MM.1S (cell line): Measurements from ENCODE around the gene BMP7.

Source experiments
- DNase-seq: peaks from one replicate; pipeline ENCODE4 v3.0.0-alpha.2; 2015
- H2AFZ ChIP-seq: fragments of 300-600 bp; sonication (generic); 2 replicates; pipeline ENCODE4 v1.6.0; 2016; ENCODE audit warnings: antibody characterized with exemption, low read length
- H3F3A ChIP-seq: fragments of 300-600 bp; sonication (generic); 2 replicates; pipeline ENCODE4 v1.6.1; 2016; ENCODE audit warnings: mild to moderate bottlenecking, antibody characterized with exemption, low read length, moderate library complexity, mixed read lengths; ENCODE audit not compliant: insufficient read depth
- H3K27ac ChIP-seq: fragments of 300-600 bp; sonication (generic); 2 replicates; pipeline ENCODE4 v1.5.1; 2016; ENCODE audit warnings: mild to moderate bottlenecking, low read length
- H3K27me3 ChIP-seq: fragments of 300-600 bp; sonication (generic); replicated peaks from 2 replicates; pipeline ENCODE4 v1.6.0; 2016; ENCODE audit warnings: low read length; ENCODE audit not compliant: insufficient read depth
- H3K36me3 ChIP-seq: fragments of 300-600 bp; sonication (generic); replicated peaks from 2 replicates; pipeline ENCODE4 v1.6.1; 2016; ENCODE audit warnings: mild to moderate bottlenecking, low read length, mixed read lengths; ENCODE audit not compliant: insufficient read depth
- H3K4me1 ChIP-seq: fragments of 300-600 bp; sonication (generic); 2 replicates; pipeline ENCODE4 v1.6.1; 2016; ENCODE audit warnings: low read length, mixed read lengths
- H3K4me2 ChIP-seq: fragments of 300-600 bp; sonication (generic); 2 replicates; pipeline ENCODE4 v1.6.0; 2016; ENCODE audit warnings: low read depth, low read length
- H3K4me3 ChIP-seq: fragments of 300-600 bp; sonication (generic); 2 replicates; pipeline ENCODE4 v1.5.1; 2016; ENCODE audit warnings: low read length, mixed read lengths
- H3K79me2 ChIP-seq: fragments of 300-600 bp; sonication (generic); 2 replicates; pipeline ENCODE4 v1.6.1; 2016; ENCODE audit warnings: mixed run types, low read length, mixed read lengths
- H3K9ac ChIP-seq: fragments of 300-600 bp; sonication (generic); 2 replicates; pipeline ENCODE4 v1.6.1; 2016; ENCODE audit warnings: low read length, mixed read lengths
- H3K9me2 ChIP-seq: fragments of 300-600 bp; sonication (generic); replicated peaks from 2 replicates; pipeline ENCODE4 v1.6.1; 2016; ENCODE audit warnings: mild to moderate bottlenecking, low read length, mixed read lengths; ENCODE audit not compliant: insufficient read depth
- H3K9me3 ChIP-seq: fragments of 300-600 bp; sonication (generic); replicated peaks from 2 replicates; pipeline ENCODE4 v1.6.1; 2016; ENCODE audit warnings: mild to moderate bottlenecking, low read length, mixed read lengths; ENCODE audit not compliant: insufficient read depth
- H4K20me1 ChIP-seq: fragments of 300-600 bp; sonication (generic); 2 replicates; pipeline ENCODE4 v1.6.1; 2016; ENCODE audit warnings: mild to moderate bottlenecking, low read length, moderate library complexity, mixed read lengths; ENCODE audit not compliant: insufficient read depth
- EZH2 ChIP-seq: fragments of 300-600 bp; sonication (generic); optimal IDR thresholded peaks from 2 replicates; pipeline ENCODE3; 2017; ENCODE audit warnings: low read depth, mild to moderate bottlenecking, antibody characterized with exemption, low read length, mixed read lengths
- EZH2phosphoT487 ChIP-seq: fragments of 300-600 bp; sonication (generic); IDR thresholded peaks from 2 replicates; pipeline ENCODE4 v1.6.1; 2018; ENCODE audit warnings: antibody characterized with exemption, low read length
- TF ChIP-seq, protein P1 (sequence below): fragments of 300-600 bp; sonication (generic); IDR thresholded peaks from 2 replicates; pipeline ENCODE4 v1.5.1; 2016; ENCODE audit warnings: antibody characterized with exemption, low read length, mixed read lengths

BMP7 gene

GRCh38 chr20:57124800-57125517 is 141.5 kb downstream of the BMP7 start:
- DNase-seq: peak; percentile 34
- Histone ChIP-seq H3K9me3 (no peaks in the 10 kb centered on the region), H3K4me2 (no peak overlapping the region), H3K36me3 (no peaks in the 10 kb centered on the region), H3K9ac (no peak overlapping the region), H3K4me1 (no peaks in the 10 kb centered on the region; the same call in 1 of the 2 replicates), H3K79me2 (no peaks in the 10 kb centered on the region), H2AFZ (no peak overlapping the region), H4K20me1 (no peaks in the 10 kb centered on the region), H3K27ac (no peak overlapping the region), H3K27me3 (no peaks in the 10 kb centered on the region), H3K4me3 (no peak overlapping the region), H3F3A (no peaks in the 10 kb centered on the region), H3K9me2 (no peaks in the 10 kb centered on the region)
- TF ChIP-seq EZH2: no peak
- TF ChIP-seq, protein P1, sequence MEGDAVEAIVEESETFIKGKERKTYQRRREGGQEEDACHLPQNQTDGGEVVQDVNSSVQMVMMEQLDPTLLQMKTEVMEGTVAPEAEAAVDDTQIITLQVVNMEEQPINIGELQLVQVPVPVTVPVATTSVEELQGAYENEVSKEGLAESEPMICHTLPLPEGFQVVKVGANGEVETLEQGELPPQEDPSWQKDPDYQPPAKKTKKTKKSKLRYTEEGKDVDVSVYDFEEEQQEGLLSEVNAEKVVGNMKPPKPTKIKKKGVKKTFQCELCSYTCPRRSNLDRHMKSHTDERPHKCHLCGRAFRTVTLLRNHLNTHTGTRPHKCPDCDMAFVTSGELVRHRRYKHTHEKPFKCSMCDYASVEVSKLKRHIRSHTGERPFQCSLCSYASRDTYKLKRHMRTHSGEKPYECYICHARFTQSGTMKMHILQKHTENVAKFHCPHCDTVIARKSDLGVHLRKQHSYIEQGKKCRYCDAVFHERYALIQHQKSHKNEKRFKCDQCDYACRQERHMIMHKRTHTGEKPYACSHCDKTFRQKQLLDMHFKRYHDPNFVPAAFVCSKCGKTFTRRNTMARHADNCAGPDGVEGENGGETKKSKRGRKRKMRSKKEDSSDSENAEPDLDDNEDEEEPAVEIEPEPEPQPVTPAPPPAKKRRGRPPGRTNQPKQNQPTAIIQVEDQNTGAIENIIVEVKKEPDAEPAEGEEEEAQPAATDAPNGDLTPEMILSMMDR: no peak
- no peak for TF ChIP-seq EZH2phosphoT487

- Histone ChIP-seq H3K27me3 (no peaks in the 10 kb centered on the region), H3K36me3 (no peaks in the 10 kb centered on the region), H3K9ac (no peak overlapping the region), H3F3A (no peaks in the 10 kb centered on the region), H4K20me1 (no peaks in the 10 kb centered on the region), H3K9me2 (no peaks in the 10 kb centered on the region), H3K79me2 (no peaks in the 10 kb centered on the region), H3K4me1 (no peaks in the 10 kb centered on the region; the same call in 1 of the 2 replicates), H2AFZ (no peak overlapping the region), H3K4me3 (no peak overlapping the region), H3K4me2 (no peak overlapping the region), H3K27ac (no peak overlapping the region), H3K9me3 (no peaks in the 10 kb centered on the region)
- no peak for DNase-seq
- TF ChIP-seq EZH2phosphoT487: no peak
- TF ChIP-seq EZH2: no peak
- TF ChIP-seq, protein P1: no peak
Measured at GRCh38 chr20:57124366-57124765, 142.1 kb downstream of the BMP7 start.

DNA sequence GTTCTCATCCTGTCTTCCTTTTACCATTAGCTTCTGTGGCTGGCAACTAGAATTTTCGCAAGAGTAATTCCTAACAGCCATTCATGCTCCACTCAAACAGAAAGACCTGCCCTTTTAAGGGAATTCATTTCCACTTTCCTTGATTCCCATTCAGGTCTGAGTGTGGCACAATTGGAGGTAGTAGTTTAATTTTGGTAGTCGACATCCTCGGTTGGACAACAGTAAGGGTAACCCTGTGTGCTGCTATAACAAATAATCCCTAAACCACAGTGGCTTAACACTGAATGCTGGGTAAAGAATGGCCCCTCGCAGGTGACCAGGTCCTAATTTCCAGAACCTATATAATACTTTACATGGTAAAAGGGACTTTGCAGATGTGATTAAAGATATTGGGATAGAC is 142.9 kb downstream of the BMP7 start:
- Histone ChIP-seq H3K9me3 (no peaks in the 10 kb centered on the region), H4K20me1 (no peaks in the 10 kb centered on the region), H3K4me2 (no peak overlapping the region), H3K4me1 (no peaks in the 10 kb centered on the region; the same call in 1 of the 2 replicates), H3K79me2 (no peaks in the 10 kb centered on the region), H3K27me3 (no peaks in the 10 kb centered on the region), H3K4me3 (no peak overlapping the region), H3K9me2 (no peaks in the 10 kb centered on the region), H3K36me3 (no peaks in the 10 kb centered on the region), H3F3A (no peaks in the 10 kb centered on the region), H3K9ac (no peak overlapping the region), H2AFZ (no peak overlapping the region), H3K27ac (no peak overlapping the region)
- DNase-seq: no peak
- TF ChIP-seq EZH2 (no peak), EZH2phosphoT487 (no peak)
- TF ChIP-seq, protein P1: no peak
